Endothelial cell of umbilical vein (primary cell): ENCODE measurements around the gene NFIL3. TPM values are rescaled to one million over a fixed set of nuclear protein-coding genes. Genes with fewer than 3 reads are reported as not detected.

ENCODE experiments used
- BruUV-seq: library from RNA; stranded (reverse); fragments of 400-500 nt; replicated peaks from 2 replicates; lab custom pipeline; 2021; lab: Mats Ljungman, UMichigan
- CTCF ChIA-PET: fragments of 300-600, 350-600 bp; sonication (Branson Sonifier 250); formaldehyde crosslinking; loops from one replicate; lab custom pipeline; 2021; ENCODE audit warnings: antibody characterized with exemption, inconsistent platforms; lab: Charles Lee
- POLR2A ChIA-PET: fragments of 300-600, 350-600 bp; sonication (Branson Sonifier 250); formaldehyde crosslinking; loops from one replicate; lab custom pipeline; 2021; ENCODE audit warnings: antibody characterized with exemption, inconsistent platforms; lab: Charles Lee
- DNase-seq: peaks from one replicate; pipeline ENCODE4 v3.0.0-alpha.2; 2011; ENCODE audit warnings: low read depth, low spot score
- FAIRE-seq: peaks from 2 replicates; lab custom pipeline; 2011; peaks lifted over from hg19 to GRCh38; lab: Jason Lieb, UNC
- H2AFZ ChIP-seq: 2 replicates; pipeline ENCODE4 v1.6.0; 2012; ENCODE audit warnings: low read depth, low read length, control low read depth, inconsistent platforms
- H3K27ac ChIP-seq: 2 replicates; pipeline ENCODE4 v1.5.1; 2011; ENCODE audit warnings: low read depth, mild to moderate bottlenecking, control low read depth, low read length, moderate library complexity; ENCODE audit not compliant: insufficient read depth
- H3K27me3 ChIP-seq, 2 experiments: 2 replicates each; pipeline versions ENCODE4 v1.6.0 to v1.6.1; 2011; ENCODE audit warnings: low read length in 2 of 2, mixed read lengths in 1 of 2; ENCODE audit not compliant: control insufficient read depth in 2 of 2, insufficient read depth in 2 of 2
- H3K36me3 ChIP-seq, 2 experiments: 2 replicates in 1 of 2; 3 replicates in 1 of 2; pipeline ENCODE4 v1.5.1; 2011; ENCODE audit warnings: low read length in 2 of 2, mild to moderate bottlenecking in 1 of 2, moderate library complexity in 1 of 2; ENCODE audit not compliant: control insufficient read depth in 2 of 2, insufficient read depth in 2 of 2; ENCODE audit errors: extremely low read depth in 1 of 2
- H3K4me1 ChIP-seq: 3 replicates; pipeline ENCODE4 v1.5.1; 2011; ENCODE audit warnings: mild to moderate bottlenecking, low read length; ENCODE audit not compliant: control insufficient read depth, insufficient read depth; ENCODE audit errors: extremely low read depth
- H3K4me2 ChIP-seq: 2 replicates; pipeline ENCODE4 v1.6.1; 2011; ENCODE audit warnings: low read length, control low read depth, mixed read lengths; ENCODE audit not compliant: insufficient read depth
- H3K4me3 ChIP-seq, 3 experiments: fragments of 200-600 bp in 1 of 3; sonication (generic), shearing (Covaris generic) in 1 of 3; replicated peaks in 1 of 3; 2 replicates each; pipeline ENCODE4 v1.5.1; 2011 to 2016; ENCODE audit warnings: control low read depth in 3 of 3, low read length in 3 of 3, mild to moderate bottlenecking in 2 of 3, inconsistent platforms in 1 of 3, low read depth in 1 of 3, moderate library complexity in 1 of 3; ENCODE audit not compliant: insufficient read depth in 1 of 3
- H3K79me2 ChIP-seq: 2 replicates; pipeline ENCODE4 v1.6.0; 2012; ENCODE audit warnings: low read length, inconsistent platforms; ENCODE audit not compliant: control insufficient read depth, insufficient read depth
- H3K9ac ChIP-seq: replicated peaks from 2 replicates; pipeline ENCODE3; 2011; ENCODE audit warnings: low read length, control low read depth; ENCODE audit not compliant: insufficient read depth; ENCODE audit errors: extremely low read depth
- H3K9me1 ChIP-seq: replicated peaks from 3 replicates; pipeline ENCODE4 v1.6.0; 2011; ENCODE audit warnings: mild to moderate bottlenecking, low read length; ENCODE audit not compliant: control insufficient read depth, insufficient read depth; ENCODE audit errors: extremely low read depth
- H3K9me3 ChIP-seq: replicated peaks from 2 replicates; pipeline ENCODE4 v1.5.1; 2012; ENCODE audit warnings: low read length, inconsistent platforms; ENCODE audit not compliant: control insufficient read depth, insufficient read depth
- H4K20me1 ChIP-seq: replicated peaks from 2 replicates; pipeline ENCODE3; 2011; ENCODE audit warnings: mild to moderate bottlenecking, low read length; ENCODE audit not compliant: control insufficient read depth, insufficient read depth; ENCODE audit errors: extremely low read depth
- EZH2 ChIP-seq: IDR thresholded peaks from 2 replicates; pipeline ENCODE4 v1.6.1; 2012; ENCODE audit warnings: borderline replicate concordance, low read depth, mild to moderate bottlenecking, moderate library complexity, low read length, inconsistent platforms; ENCODE audit not compliant: severe bottlenecking
- FOS ChIP-seq: IDR thresholded peaks from 2 replicates; pipeline ENCODE4 v1.6.1; 2011; ENCODE audit warnings: mild to moderate bottlenecking, low read length, moderate library complexity, borderline replicate concordance; ENCODE audit not compliant: insufficient read depth
- GATA2 ChIP-seq: IDR thresholded peaks from 2 replicates; pipeline ENCODE4 v1.7.0; 2011; ENCODE audit warnings: low read depth, mild to moderate bottlenecking, moderate library complexity, mixed read lengths, low read length; ENCODE audit not compliant: insufficient read length, insufficient read depth
- JUN ChIP-seq: IDR thresholded peaks from 2 replicates; pipeline ENCODE4 v1.6.1; 2011; ENCODE audit warnings: borderline replicate concordance, low read depth; ENCODE audit not compliant: insufficient read length, insufficient read depth
- MYC ChIP-seq: IDR thresholded peaks from one replicate; pipeline ENCODE4 v1.6.1; 2011; ENCODE audit warnings: mild to moderate bottlenecking, low read depth, low read length
- POLR2A ChIP-seq: IDR thresholded peaks from 2 replicates; pipeline ENCODE4 v1.6.1; 2012; ENCODE audit warnings: low read depth, mild to moderate bottlenecking, control low read depth, low read length
- POLR2AphosphoS5 ChIP-seq: IDR thresholded peaks from 2 replicates; pipeline ENCODE4 v1.6.1; 2012; ENCODE audit warnings: low read depth, mild to moderate bottlenecking, control low read depth, low read length, moderate library complexity; ENCODE audit not compliant: insufficient read depth
- dilution Hi-C: fragments of 300-500 bp; cut with MboI; formaldehyde crosslinking; loops from one replicate; pipeline ENCODE4 v1.15.0; 2019; ENCODE audit warnings: low sequenced_read_pairs; ENCODE audit not compliant: extremely low pct_ligation_motif_present
- intact Hi-C: fragments of 100-400 bp; cut with micrococcal nuclease; formaldehyde crosslinking; loops from one replicate; pipeline ENCODE4 v1.10.0; 2022
- polyA plus RNA-seq, 4 experiments: library from polyadenylated mRNA; depleted of rRNA in 3 of 4; stranded (reverse) in 3 of 4; unstranded in 1 of 4; fragments of >200 nt; gene quantifications; 2 replicates each; pipeline versions ENCODE4 v1.2.1 to v1.2.3, GENCODE V29; 2011 to 2012; ENCODE audit warnings: missing spikeins in 1 of 4
- total RNA-seq: library from RNA; stranded (reverse); gene quantifications from 2 replicates; pipeline ENCODE4 v1.2.3, GENCODE V29; 2021
- TF ChIP-seq, protein P1 (sequence below): IDR thresholded peaks from 2 replicates; pipeline ENCODE4 v1.6.1; 2011; ENCODE audit not compliant: insufficient read depth, insufficient read length
- TF ChIP-seq, protein P2 (sequence below), 2 donors: IDR thresholded peaks; 1 replicate in 1 of 2; 2 replicates in 1 of 2; pipeline ENCODE4 v1.5.1; 2011; ENCODE audit warnings: low read length in 2 of 2, mild to moderate bottlenecking in 2 of 2, moderate library complexity in 2 of 2, control low read depth in 1 of 2, inconsistent platforms in 1 of 2, low read depth in 1 of 2; ENCODE audit not compliant: insufficient read depth in 1 of 2; ENCODE audit errors: extremely low read depth in 1 of 2

NFIL3 gene
- total and polyA plus RNA-seq, 2 donors (not counting 3 experiments of a cell fraction or from before 2014, with no cell fraction given): 2.9 to 10.5 TPM

DNA sequence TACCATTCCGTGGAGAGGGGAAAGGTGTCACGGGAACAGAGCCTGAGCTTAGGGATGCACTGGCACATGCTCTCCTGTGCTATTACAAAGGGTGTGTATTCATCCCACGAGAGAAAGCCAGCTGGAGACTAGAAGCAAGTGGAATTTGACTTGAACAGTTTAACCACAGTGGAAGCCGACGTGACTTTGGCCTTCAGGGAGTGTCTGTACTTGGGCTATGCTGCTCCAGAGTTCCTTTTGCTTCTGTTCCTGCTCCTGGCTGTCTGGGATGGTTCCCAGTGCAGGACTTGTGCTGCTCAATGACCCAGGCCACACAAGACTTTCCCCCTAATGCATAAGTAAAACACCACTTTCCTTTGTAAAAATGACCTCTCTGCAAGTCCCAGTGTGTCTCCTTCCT, 7.9 kb upstream of the NFIL3 start:
- Histone ChIP-seq H3K4me3 (no peak overlapping the region), H4K20me1 (no peaks in the 10 kb centered on the region), H3K4me1 (peaks cover 11% of the 10 kb centered on the region), H3K79me2 (no peaks in the 10 kb centered on the region), H3K36me3 (no peaks in the 10 kb centered on the region), H3K9me3 (no peaks in the 10 kb centered on the region), H2AFZ (no peak overlapping the region), H3K27me3 (peaks cover under 1 to 2% of the 10 kb centered on the region in 2 experiments), H3K9ac (no peak overlapping the region), H3K9me1 (no peaks in the 10 kb centered on the region), H3K27ac (no peak overlapping the region), H3K4me2 (no peak overlapping the region)
- DNase-seq (no peak), FAIRE-seq (no peak)
- TF ChIP-seq FOS: no peak
- no peak for TF ChIP-seq MYC
- no peak for TF ChIP-seq JUN
- ChIA-PET CTCF (interaction anchor here (0.9 to 3.3 kb wide), 3 partner anchors 72 to 515 kb away, joined by 3 to 76 read pairs (median 4); no protein-coding TSS in a partner anchor), POLR2A (no interaction called here)
- dilution Hi-C loops: no loop called here
- intact Hi-C loops: no loop called here
- BruUV-seq: no TSS peak

- H3K4me2 ChIP-seq: no peak overlapping the region
- POLR2A ChIA-PET: no interaction called here
- intact Hi-C loops: loop anchor here (5.0 kb wide), 2 partner anchors 298 to 327 kb away; no protein-coding TSS in a partner anchor
- no peak overlapping the region for H3K4me3 ChIP-seq
- no peaks in the 10 kb centered on the region for H3K9me1 ChIP-seq
- FAIRE-seq (no peak), DNase-seq (no peak)
- peaks cover 18% of the 10 kb centered on the region for H3K4me1 ChIP-seq
- CTCF ChIA-PET: interaction anchor here (0.5 to 7.6 kb wide), 5 partner anchors 292 to 515 kb away, joined by 3 to 139 read pairs (median 4); no protein-coding TSS in a partner anchor
- H3K27me3 ChIP-seq: no peaks in the 10 kb centered on the region
- H3K79me2 ChIP-seq: no peaks in the 10 kb centered on the region
- H3K9ac ChIP-seq: no peak overlapping the region
- dilution Hi-C loops: no loop called here
- H3K9me3 ChIP-seq: no peaks in the 10 kb centered on the region
- H2AFZ ChIP-seq: no peak overlapping the region
- H3K27ac ChIP-seq: no peak overlapping the region
- H3K36me3 ChIP-seq: no peaks in the 10 kb centered on the region
- H4K20me1 ChIP-seq: no peaks in the 10 kb centered on the region
- TF ChIP-seq, protein P1, sequence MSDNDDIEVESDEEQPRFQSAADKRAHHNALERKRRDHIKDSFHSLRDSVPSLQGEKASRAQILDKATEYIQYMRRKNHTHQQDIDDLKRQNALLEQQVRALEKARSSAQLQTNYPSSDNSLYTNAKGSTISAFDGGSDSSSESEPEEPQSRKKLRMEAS: no peak
- TF ChIP-seq GATA2 (no peak), EZH2 (no peak), POLR2A (no peak), MYC (no peak), POLR2AphosphoS5 (no peak), JUN (no peak), FOS (no peak)
- TF ChIP-seq, protein P2, sequence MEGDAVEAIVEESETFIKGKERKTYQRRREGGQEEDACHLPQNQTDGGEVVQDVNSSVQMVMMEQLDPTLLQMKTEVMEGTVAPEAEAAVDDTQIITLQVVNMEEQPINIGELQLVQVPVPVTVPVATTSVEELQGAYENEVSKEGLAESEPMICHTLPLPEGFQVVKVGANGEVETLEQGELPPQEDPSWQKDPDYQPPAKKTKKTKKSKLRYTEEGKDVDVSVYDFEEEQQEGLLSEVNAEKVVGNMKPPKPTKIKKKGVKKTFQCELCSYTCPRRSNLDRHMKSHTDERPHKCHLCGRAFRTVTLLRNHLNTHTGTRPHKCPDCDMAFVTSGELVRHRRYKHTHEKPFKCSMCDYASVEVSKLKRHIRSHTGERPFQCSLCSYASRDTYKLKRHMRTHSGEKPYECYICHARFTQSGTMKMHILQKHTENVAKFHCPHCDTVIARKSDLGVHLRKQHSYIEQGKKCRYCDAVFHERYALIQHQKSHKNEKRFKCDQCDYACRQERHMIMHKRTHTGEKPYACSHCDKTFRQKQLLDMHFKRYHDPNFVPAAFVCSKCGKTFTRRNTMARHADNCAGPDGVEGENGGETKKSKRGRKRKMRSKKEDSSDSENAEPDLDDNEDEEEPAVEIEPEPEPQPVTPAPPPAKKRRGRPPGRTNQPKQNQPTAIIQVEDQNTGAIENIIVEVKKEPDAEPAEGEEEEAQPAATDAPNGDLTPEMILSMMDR (IDR thresholded peaks at IDR 0.05; ENCODE audit: extremely low read depth in 1 of 2, insufficient read depth in 1 of 2, low read depth in 1 of 2, low read length in 2 of 2): no peak
- BruUV-seq: no TSS peak
Observed at GRCh38 chr9:91429501-91429900, 5.9 kb upstream of the NFIL3 start.
